GM19372 (cell line): ENCODE results near the gene ADGRD1.

ENCODE experiments used
- ATAC-seq: cut with Tn5 transposase; IDR thresholded peaks from one replicate; pipeline ENCODE4 v1.9.1; 2021; ENCODE audit warnings: mild to moderate bottlenecking, low read depth, moderate library complexity; ENCODE audit not compliant: unreplicated experiment

The ADGRD1 gene

DNA sequence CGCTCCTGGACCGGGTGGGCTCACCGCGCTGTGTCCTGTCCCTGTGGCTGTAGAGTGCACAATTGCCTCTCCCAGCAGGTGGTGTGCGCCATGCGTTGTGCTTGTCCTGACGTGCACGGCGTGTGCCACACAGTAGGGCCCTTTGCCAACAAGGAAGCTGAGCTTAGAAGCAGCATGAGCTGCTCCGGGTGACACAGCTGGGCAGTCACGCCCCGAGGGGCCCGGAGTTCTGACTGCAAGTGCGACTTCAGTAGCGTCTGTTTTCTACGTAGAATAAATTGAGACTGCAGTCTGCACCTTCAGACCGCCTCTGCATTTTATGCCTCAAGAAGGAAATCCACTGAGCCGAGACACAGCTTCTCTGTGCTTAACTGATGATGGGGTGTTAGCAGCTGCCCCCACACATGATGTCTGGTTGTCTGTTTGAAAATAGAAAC, 81.6 kb downstream of the ADGRD1 start:
- ATAC-seq, result no peak

DNA sequence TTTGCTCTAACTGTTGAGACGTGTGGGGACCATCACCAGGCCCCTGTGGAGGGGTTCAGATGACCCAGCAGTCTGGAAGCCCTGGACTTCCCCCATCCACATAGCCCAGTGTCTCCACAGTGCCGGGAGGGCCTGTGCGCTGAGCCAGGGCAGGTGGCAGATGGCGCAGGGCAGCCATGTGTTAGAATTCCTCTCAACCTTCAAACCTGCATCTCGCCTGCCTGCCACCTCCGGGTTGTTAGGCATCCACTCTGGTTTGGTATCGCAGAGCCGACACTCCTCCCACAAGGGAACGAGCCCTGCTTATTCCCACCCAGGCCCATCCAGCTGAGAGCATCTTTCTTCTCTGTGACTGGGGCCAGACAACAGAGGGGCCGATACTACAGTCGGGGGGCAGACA, 84.5 kb downstream of the ADGRD1 start:
- no peak for ATAC-seq

- no peak for ATAC-seq
Observed at GRCh38 chr12:131038961-131039950, 85.5 kb downstream of the ADGRD1 start.

DNA sequence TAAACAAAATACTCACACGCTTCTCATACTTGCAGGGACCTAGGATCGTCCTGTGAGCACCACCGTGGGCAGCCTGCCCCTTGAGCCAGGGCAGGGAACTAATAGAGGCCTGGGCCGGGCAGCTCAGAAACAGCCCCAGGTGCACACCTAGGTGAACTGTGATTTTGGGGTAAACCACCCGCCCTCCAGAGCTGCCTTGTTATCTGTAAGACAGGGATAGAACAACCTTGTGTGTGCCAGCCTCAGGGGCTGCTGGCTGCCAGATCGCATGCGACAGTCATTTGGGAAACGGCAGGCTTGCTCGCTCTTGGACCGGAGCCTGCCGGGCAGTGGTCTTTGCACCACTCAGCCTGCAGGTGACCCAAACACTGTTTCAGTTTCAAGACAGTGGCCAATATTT, 86.8 kb downstream of the ADGRD1 start:
- no peak for ATAC-seq

GRCh38 chr12:131041216-131041967, 87.7 kb downstream of the ADGRD1 start:
- no peak for ATAC-seq

- no peak for ATAC-seq
Observed at GRCh38 chr12:131041968-131042833, 88.5 kb downstream of the ADGRD1 start.

- no peak for ATAC-seq
Observed at GRCh38 chr12:131042834-131043245, 89.1 kb downstream of the ADGRD1 start.

DNA sequence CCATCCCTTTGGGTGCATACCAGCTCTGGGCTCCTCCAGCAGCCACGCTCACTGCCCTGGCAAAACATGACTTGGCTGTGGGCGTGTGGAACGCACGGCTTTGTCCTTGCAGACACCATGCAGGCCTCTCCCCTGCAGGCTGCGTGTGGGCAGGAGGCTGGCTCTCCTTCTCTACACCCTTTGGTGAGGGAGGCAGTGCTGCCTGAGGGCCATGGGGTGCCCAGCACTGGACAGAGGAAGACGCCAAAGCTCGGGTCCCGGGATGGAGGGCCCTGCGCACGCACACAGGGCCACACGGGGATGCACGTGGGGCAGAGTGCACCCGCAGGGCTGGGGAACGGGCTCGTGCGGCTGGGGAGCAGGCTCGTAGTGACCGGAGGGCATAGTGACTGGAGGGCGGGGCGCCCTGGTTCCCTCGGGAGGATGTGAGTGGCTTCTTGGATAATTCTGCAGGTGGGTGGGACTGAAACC, 89.7 kb downstream of the ADGRD1 start:
- ATAC-seq, result no peak

DNA sequence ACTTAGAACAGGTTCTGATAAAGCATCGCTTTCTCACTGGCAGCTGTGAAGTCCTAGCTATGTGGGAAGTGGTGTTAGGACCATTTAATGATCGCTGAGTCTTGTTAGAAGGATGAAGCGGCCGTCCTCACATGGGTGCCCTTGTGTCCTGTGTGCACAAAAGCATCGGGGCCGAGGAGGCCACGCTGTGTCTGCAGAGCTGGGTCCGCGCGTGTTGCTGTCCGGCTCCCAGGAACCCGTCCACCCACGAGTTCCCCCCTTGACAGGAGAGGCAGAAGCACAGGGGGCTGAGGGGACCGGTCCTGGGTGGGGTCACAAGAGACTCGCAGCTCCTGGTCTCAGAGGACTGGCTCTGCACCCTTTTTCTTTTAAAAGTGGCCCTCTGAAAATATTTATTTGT, 90.4 kb downstream of the ADGRD1 start:
- no peak for ATAC-seq

DNA sequence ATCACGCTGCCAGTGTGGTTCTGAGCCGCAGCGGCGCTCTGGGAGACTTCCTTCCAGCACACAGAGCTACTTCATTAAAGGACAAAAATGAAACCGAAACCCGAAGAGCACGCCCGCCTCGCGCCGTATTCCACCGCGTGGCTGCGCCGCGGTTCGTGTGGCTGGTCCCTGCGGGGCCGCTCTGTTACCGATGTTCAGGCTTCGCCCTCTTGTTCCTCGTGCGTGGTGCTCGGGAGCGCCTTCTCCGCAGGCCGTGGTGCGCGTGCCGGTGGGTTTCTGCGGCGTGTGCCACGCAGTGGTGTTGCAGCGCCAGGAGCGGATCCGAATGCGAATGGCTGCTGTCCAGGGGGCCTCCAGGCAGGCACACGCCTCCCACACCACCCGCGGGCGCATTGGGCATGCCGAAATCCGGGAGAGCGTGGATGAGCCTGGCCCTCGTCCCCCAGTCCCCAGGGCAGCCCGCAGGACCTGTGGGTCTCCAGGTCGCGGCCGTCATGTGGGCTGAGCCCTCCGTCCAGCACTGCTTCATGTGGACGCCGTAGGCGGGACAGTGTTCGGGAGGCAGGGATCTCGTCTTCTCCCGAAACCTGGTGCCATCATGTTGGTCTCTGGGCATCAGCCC, 91.2 kb downstream of the ADGRD1 start:
- no peak for ATAC-seq

DNA sequence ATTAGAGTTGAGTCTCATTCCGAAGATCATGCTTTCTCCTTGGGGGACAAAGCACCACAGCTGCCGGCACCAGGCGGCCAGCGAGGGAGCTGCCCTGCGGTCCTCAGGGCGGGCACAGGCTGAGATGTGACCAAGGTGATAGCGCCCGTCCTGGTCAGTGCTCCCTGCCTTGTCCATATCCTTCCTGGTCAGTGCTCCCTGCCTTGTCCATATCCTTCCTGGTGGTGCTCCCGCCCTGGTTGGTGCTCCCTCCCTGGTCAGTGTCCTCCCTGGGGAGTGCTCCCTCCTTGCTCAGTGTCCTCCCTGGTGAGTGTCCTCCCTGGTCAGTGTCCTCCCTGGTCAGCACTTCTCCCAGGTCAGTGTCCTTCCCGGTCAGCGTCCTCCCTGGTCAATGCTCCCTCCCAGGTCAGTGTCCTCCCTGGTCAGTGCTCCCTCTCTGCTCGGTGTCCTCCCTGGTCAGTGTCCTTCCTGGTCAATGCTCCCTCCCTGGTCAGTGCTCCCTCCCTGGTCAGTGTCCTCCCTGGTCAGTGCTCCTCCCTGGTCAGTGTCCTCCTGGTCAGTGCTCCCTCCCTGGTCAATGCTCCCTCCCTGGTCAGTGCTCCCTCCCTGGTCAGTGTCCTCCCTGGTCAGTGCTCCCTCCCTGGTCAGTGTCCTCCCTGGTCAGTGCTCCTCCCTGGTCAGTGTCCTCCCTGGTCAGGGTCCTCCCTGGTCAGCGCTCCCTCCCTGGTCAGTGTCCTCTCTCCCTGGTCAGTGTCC, 92.2 kb downstream of the ADGRD1 start:
- ATAC-seq, result no peak

- no peak for ATAC-seq
Observed at GRCh38 chr12:131046813-131047788, 93.4 kb downstream of the ADGRD1 start.

GRCh38 chr12:131047789-131048610, 94.3 kb downstream of the ADGRD1 start:
- no peak for ATAC-seq

- ATAC-seq, result no peak
Observed at GRCh38 chr12:131048611-131048990, 94.9 kb downstream of the ADGRD1 start.

DNA sequence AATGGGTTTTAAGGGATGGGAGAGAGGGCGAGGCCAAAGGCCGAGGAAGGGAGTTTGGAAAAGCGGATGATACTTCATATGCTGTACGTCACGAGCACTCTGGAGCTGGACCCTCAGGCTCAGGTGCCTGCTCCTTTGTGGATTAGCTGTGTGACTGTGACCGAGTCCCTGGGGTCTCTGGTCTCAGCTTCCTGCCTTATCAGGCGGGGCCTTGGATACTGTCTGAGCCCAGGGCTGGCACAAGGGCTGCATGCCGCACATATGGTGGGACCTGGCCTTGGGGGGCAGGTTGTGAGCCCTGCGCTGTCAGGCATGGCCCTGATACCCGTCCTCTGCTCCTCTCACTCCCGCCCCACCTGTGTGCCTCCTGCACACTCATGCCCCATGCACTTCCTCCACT, 95.3 kb downstream of the ADGRD1 start:
- no peak for ATAC-seq

DNA sequence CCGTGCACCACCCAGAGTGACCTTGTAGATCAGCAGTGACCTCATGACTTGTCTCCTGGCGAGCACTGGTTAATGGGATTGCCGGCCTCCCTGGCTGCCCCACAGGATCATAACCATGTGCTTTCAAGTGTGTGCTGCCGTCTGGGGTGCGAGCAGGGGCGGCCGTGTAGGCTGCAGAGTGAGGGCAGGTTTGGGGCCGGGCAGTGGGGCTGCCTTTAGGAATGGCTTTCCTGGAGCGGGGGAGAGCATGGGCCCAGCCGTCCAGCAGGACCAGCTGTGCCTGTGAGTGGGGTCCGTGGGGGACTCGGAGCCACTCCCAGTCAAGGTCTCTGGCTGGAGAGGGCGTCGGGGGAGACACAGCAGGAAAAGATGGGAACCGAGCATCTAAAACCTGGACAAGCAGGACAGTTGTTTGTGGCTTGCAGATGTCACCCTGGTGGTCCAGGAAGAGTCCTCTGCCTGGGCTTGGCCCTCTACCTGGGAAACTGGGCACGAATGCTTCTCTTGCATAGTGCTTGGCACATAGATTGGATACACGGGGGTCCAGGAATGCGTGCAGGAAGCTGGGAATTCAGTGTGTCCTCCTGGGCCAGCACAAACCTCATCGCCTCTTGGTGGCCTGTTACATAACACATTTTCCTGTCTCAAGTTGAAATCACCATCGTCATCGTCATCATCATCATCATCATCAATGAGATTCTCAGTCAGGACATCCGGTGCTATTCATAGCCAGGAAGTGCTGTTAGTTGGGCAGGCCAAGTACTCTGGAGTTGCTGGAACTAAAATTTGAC, 96.0 kb downstream of the ADGRD1 start:
- ATAC-seq, result no peak
